Gastroesophageal sphincter (tissue), 3 donors: ENCODE results near the gene PPP2R2B.

ENCODE experiments used
- POLR2A ChIP-seq, 2 donors: fragments of 450-650 bp; IDR thresholded peaks; one replicate each; pipeline ENCODE4 v1.6.1; 2017; ENCODE audit warnings: antibody characterized with exemption in 2 of 2, mild to moderate bottlenecking in 2 of 2, moderate library complexity in 1 of 2
- POLR2AphosphoS5 ChIP-seq: sonication (generic); formaldehyde crosslinking; IDR thresholded peaks from one replicate; pipeline ENCODE4 v1.6.1; 2017; ENCODE audit warnings: antibody characterized with exemption
- TF ChIP-seq, protein P1 (sequence below), 4 experiments: fragments of 200-600 bp in 2 of 4; fragments of 450-650 bp in 2 of 4; sonication (generic) in 1 of 4; IDR thresholded peaks; one replicate each; pipeline ENCODE4 v1.5.1; 2017 to 2019; ENCODE audit warnings: antibody characterized with exemption in 4 of 4, mild to moderate bottlenecking in 2 of 4, moderate library complexity in 2 of 4

DNA sequence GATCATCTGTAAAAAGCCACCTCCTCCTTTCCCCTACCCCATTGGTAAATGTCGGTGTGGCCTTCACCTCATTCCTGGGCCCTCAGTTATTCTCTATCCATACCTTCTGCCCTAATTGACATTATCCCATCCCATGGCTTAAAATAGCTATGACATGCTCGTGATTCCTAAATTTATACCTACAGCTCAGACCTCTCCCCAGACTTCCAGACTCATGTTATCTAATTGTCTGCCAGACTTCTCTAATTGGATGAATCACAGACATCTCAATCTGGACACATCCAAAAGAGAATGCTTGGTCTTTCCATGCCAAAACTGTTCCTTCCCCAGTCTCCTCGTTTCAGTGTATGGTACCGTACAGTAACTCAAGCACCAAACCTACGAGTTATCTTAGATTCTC is 249.6 kb downstream of the PPP2R2B start:
- TF ChIP-seq POLR2A (IDR thresholded peaks at IDR 0.05) (no peak), POLR2AphosphoS5 (no peak)
- TF ChIP-seq, protein P1, sequence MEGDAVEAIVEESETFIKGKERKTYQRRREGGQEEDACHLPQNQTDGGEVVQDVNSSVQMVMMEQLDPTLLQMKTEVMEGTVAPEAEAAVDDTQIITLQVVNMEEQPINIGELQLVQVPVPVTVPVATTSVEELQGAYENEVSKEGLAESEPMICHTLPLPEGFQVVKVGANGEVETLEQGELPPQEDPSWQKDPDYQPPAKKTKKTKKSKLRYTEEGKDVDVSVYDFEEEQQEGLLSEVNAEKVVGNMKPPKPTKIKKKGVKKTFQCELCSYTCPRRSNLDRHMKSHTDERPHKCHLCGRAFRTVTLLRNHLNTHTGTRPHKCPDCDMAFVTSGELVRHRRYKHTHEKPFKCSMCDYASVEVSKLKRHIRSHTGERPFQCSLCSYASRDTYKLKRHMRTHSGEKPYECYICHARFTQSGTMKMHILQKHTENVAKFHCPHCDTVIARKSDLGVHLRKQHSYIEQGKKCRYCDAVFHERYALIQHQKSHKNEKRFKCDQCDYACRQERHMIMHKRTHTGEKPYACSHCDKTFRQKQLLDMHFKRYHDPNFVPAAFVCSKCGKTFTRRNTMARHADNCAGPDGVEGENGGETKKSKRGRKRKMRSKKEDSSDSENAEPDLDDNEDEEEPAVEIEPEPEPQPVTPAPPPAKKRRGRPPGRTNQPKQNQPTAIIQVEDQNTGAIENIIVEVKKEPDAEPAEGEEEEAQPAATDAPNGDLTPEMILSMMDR (IDR thresholded peaks at IDR 0.05), result no peak
